H1 (cell line): Measurements from ENCODE around the gene PTPRD. TPM values are rescaled to one million over a fixed set of nuclear protein-coding genes. Genes with fewer than 3 reads are reported as not detected.

Experiments
- GTF2F1 ChIP-seq: IDR thresholded peaks from 2 replicates; pipeline ENCODE4 v1.6.1; 2012; ENCODE audit warnings: low read depth, low read length, improper control_type of control experiment, borderline replicate concordance
- KDM5A ChIP-seq: fragments of 200-600 bp; IDR thresholded peaks from 2 replicates; pipeline ENCODE4 v1.7.1; 2012; ENCODE audit warnings: mild to moderate bottlenecking, low read length, inconsistent platforms, mixed read lengths
- POLR2AphosphoS5 ChIP-seq: IDR thresholded peaks from 2 replicates; pipeline ENCODE4 v1.6.1; 2011; ENCODE audit warnings: low read depth, low read length
- POU5F1 ChIP-seq: IDR thresholded peaks from 2 replicates; pipeline ENCODE4 v1.6.1; 2011; ENCODE audit warnings: low read depth, mild to moderate bottlenecking, low read length, moderate library complexity
- SIX5 ChIP-seq: IDR thresholded peaks from 2 replicates; pipeline ENCODE4 v1.6.1; 2011; ENCODE audit warnings: mild to moderate bottlenecking, low read depth, low read length
- polyA plus RNA-seq, 7 experiments: library from polyadenylated mRNA; depleted of rRNA in 3 of 7; stranded (reverse) in 5 of 7; unstranded in 2 of 7; fragments of >200 nt in 5 of 7; fragments of 200-250 nt in 2 of 7; gene quantifications; 1 replicate in 5 of 7; 2 replicates in 1 of 7; 4 replicates in 1 of 7; pipeline versions ENCODE4 v1.2.1 to v1.2.3, GENCODE V29; 2011 to 2013; ENCODE audit warnings: missing spikeins in 2 of 7, mixed read lengths in 2 of 7
- total RNA-seq: library from RNA; stranded (reverse); fragmentation: NEBNext Ultra II Directional; extraction: Animal tissue kit (Norgen Biotek cat#: 25700); gene quantifications from 2 replicates; pipeline ENCODE4 v1.2.1, GENCODE V29; 2021

The PTPRD gene
- total and polyA plus RNA-seq, 2 of the 8 experiments (the other 6 are each of a cell fraction or from before 2014, with no cell fraction given), result 17.2 to 77.0 TPM

- TF ChIP-seq KDM5A (no peak), SIX5 (no peak), GTF2F1 (no peak), POLR2AphosphoS5 (no peak), POU5F1 (no peak)
Observed at GRCh38 chr9:9892217-9892616, 720.6 kb downstream of the PTPRD start (continued).
